Measurements from ENCODE around the gene BTG1. TPM values are rescaled to one million over a fixed set of nuclear protein-coding genes. Genes with fewer than 3 reads are reported as not detected.

BTG1 gene
- total and polyA plus RNA-seq, 2 of the 8 experiments (the other 6 are each of a cell fraction or from before 2014, with no cell fraction given): 17.1 to 32.7 TPM

GRCh38 chr12:92162079-92162478, 16.4 kb upstream of the BTG1 start:
- Histone ChIP-seq H3K4me2 (ENCODE audit: insufficient read depth in 1 of 2, low read depth in 2 of 2, low read length in 2 of 2) (no peak overlapping the region), H2BK12ac (ENCODE audit: low read depth, low read length) (no peak overlapping the region), H3K9ac (replicated peaks in 1 of 4; ENCODE audit: extremely low read depth in 1 of 4, low read depth in 3 of 4, low read length in 3 of 4) (no peak overlapping the region), H4K91ac (replicated peaks; ENCODE audit: insufficient read length, low read length) (no peak overlapping the region), H2BK15ac (ENCODE audit: low read length) (no peak overlapping the region), H3K23me2 (ENCODE audit: low read depth, low read length) (no peaks in the 10 kb centered on the region), H3K14ac (ENCODE audit: insufficient read length) (no peak overlapping the region), H4K20me1 (replicated peaks in 1 of 2; ENCODE audit: control insufficient read depth in 1 of 2, insufficient read depth in 2 of 2, low read length in 2 of 2) (no peaks in the 10 kb centered on the region), H3K4me3 (ENCODE audit: extremely low read depth in 1 of 4, insufficient read depth in 2 of 4, low read depth in 3 of 4, low read length in 4 of 4) (no peak overlapping the region), H2BK5ac (ENCODE audit: low read depth, low read length) (no peak overlapping the region), H3K27me3 (replicated peaks in 1 of 4; ENCODE audit: control insufficient read depth in 3 of 4, extremely low read depth in 1 of 4, insufficient read depth in 3 of 4, low read length in 3 of 4) (no peaks in the 10 kb centered on the region), H3K18ac (ENCODE audit: extremely low read depth, low read length) (no peak overlapping the region), H3K9me3 (ENCODE audit: insufficient read depth in 2 of 2, low read depth in 1 of 2, low read length in 1 of 2) (no peaks in the 10 kb centered on the region), H4K5ac (ENCODE audit: insufficient read length, low read depth, low read length) (no peak overlapping the region), H3K4me1 (replicated peaks in 1 of 4; ENCODE audit: control insufficient read depth in 3 of 4, insufficient read depth in 4 of 4, low read length in 3 of 4) (no peaks in the 10 kb centered on the region), H2AK5ac (ENCODE audit: low read depth, low read length) (no peak overlapping the region), H2BK120ac (replicated peaks; ENCODE audit: low read depth, low read length) (no peak overlapping the region), H2AFZ (ENCODE audit: low read length) (no peak overlapping the region), H3K4ac (replicated peaks; ENCODE audit: insufficient read length, low read depth, low read length) (no peak overlapping the region), H3K36me3 (ENCODE audit: control insufficient read depth in 2 of 4, insufficient read depth in 4 of 4, low read length in 3 of 4) (no peaks in the 10 kb centered on the region), H2BK20ac (ENCODE audit: low read length) (no peak overlapping the region), H3K79me2 (ENCODE audit: control insufficient read depth in 1 of 2, insufficient read depth in 2 of 2, low read length in 2 of 2) (no peaks in the 10 kb centered on the region), H3K27ac (ENCODE audit: low read depth, low read length) (no peak overlapping the region), H3K56ac (replicated peaks; ENCODE audit: insufficient read length, low read depth, low read length) (no peak overlapping the region), H3K79me1 (ENCODE audit: low read depth, low read length) (no peaks in the 10 kb centered on the region), H3K23ac (ENCODE audit: insufficient read length) (no peak overlapping the region), H4K8ac (ENCODE audit: extremely low read depth, insufficient read depth, low read length) (no peak overlapping the region)
- no peak for TF ChIP-seq CBX8 (IDR thresholded peaks at IDR 0.05; ENCODE audit: borderline replicate concordance, low read depth, low read length)
- TF ChIP-seq NRF1 (IDR thresholded peaks at IDR 0.05; ENCODE audit: low read depth, low read length): no peak
- no peak for TF ChIP-seq E2F6 (IDR thresholded peaks at IDR 0.05)
- TF ChIP-seq RAD21 (IDR thresholded peaks at IDR 0.05 in 1 of 2, conservative IDR thresholded peaks at IDR 0.05 in 1 of 2; ENCODE audit: low read depth in 2 of 2, low read length in 2 of 2): no peak
- TF ChIP-seq ASH2L (IDR thresholded peaks at IDR 0.05; ENCODE audit: low read length): no peak
- TF ChIP-seq NANOG (IDR thresholded peaks at IDR 0.05; ENCODE audit: insufficient read depth, low read depth, low read length, poor library complexity, severe bottlenecking): no peak
- TF ChIP-seq RBBP5 (IDR thresholded peaks at IDR 0.05; ENCODE audit: borderline replicate concordance, low read depth, low read length): no peak
- no peak for TF ChIP-seq SP1 (IDR thresholded peaks at IDR 0.05; ENCODE audit: low read depth, low read length)
- no peak for TF ChIP-seq BACH1 (IDR thresholded peaks at IDR 0.05; ENCODE audit: low read length)
- FAIRE-seq (no peak), DNase-seq (ENCODE audit: low read depth in 1 of 2, low spot score in 2 of 2) (no peak)
- ChIA-PET POLR2A (ENCODE audit: partially characterized antibody) (interaction anchor here (1.3 kb wide), 1 partner anchor 17 kb away, joined by 4 read pairs; the partner anchor contains the start of gene BTG1), CTCF (ENCODE audit: partially characterized antibody) (no interaction called here)
- 87% methylated on average over 1 of the region's 1 CpG; no CpG with 5 or more reads in 1 of the 2 experiments for WGBS, 2 experiments (ENCODE audit: extremely low coverage in 1 of 2, insufficient coverage in 1 of 2, insufficient read length in 1 of 2, insufficient replicate concordance in 2 of 2, low coverage in 1 of 2, low lambda C conversion rate in 2 of 2, missing lambda C conversion rate in 1 of 2)
